Epithelial cell of esophagus (primary cell): ENCODE measurements around the gene OR6T1.

Experiments used
- DNase-seq: peaks from one replicate; pipeline ENCODE4 v3.0.0; 2010; ENCODE audit warnings: low read depth
- H3K4me3 ChIP-seq: 2 replicates; pipeline ENCODE4 v1.5.1; 2011; ENCODE audit warnings: mild to moderate bottlenecking, low read length, control low read depth
- CTCF ChIP-seq: IDR thresholded peaks from 2 replicates; pipeline ENCODE4 v1.5.1; 2011; ENCODE audit warnings: low read depth, mild to moderate bottlenecking, low read length, control low read depth, inconsistent platforms; ENCODE audit not compliant: insufficient read depth; ENCODE audit errors: missing control alignments

Gene OR6T1, protein sequence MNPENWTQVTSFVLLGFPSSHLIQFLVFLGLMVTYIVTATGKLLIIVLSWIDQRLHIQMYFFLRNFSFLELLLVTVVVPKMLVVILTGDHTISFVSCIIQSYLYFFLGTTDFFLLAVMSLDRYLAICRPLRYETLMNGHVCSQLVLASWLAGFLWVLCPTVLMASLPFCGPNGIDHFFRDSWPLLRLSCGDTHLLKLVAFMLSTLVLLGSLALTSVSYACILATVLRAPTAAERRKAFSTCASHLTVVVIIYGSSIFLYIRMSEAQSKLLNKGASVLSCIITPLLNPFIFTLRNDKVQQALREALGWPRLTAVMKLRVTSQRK

GRCh38 chr11:123943738-123944137 is at the start of gene OR6T1:
OR6T1 (minus strand) TSS chr11:123943838; CDS start chr11:123943838, 0 bp downstream.
- H3K4me3 ChIP-seq = no peak within 1 kb of the TSS
- TF ChIP-seq CTCF = no peak
- no peak for DNase-seq

GRCh38 chr11:123979311-123979710 is 35.7 kb upstream of the OR6T1 start:
- DNase-seq = no peak
- no peak overlapping the region for H3K4me3 ChIP-seq
- no peak for TF ChIP-seq CTCF

DNA sequence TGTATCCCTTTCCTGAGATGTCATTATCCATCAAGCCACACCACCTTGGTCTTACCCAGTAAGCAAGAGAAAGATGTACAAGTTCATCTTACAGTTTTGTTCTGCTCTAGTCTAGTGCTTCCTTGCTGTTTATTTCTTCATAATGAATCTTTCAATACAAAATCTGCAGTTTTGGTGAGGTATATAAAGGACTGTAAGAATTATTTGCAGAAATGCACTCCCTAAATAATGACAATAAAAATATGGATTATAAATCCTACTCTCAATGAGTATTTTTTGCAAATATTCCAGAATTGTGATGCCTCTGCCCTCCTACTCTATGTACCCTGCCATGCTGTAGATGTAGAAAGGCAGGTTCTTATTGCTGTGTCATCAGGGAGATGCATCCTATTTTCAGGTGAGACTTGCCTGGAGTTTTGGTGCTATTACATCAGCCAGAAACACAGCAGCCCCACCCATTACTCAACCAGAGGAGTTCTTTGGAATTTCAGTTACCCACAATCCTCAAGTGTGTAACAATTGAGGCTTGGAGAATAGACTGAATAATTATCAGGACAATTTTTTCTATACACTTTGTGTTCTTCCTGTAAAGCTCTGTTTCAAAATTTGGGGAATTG is 34.2 kb upstream of the OR6T1 start, which contains the start of gene OR10S1:
Gene OR10S1, minus strand, starts transcription at position 51 of the 617 bp plus-strand sequence. CDS start 117 bp downstream, outside the sequence.
- H3K4me3 ChIP-seq = no peak within 1 kb of the TSS
- TF ChIP-seq CTCF = no peak
- DNase-seq = peak; percentile 94

DNA sequence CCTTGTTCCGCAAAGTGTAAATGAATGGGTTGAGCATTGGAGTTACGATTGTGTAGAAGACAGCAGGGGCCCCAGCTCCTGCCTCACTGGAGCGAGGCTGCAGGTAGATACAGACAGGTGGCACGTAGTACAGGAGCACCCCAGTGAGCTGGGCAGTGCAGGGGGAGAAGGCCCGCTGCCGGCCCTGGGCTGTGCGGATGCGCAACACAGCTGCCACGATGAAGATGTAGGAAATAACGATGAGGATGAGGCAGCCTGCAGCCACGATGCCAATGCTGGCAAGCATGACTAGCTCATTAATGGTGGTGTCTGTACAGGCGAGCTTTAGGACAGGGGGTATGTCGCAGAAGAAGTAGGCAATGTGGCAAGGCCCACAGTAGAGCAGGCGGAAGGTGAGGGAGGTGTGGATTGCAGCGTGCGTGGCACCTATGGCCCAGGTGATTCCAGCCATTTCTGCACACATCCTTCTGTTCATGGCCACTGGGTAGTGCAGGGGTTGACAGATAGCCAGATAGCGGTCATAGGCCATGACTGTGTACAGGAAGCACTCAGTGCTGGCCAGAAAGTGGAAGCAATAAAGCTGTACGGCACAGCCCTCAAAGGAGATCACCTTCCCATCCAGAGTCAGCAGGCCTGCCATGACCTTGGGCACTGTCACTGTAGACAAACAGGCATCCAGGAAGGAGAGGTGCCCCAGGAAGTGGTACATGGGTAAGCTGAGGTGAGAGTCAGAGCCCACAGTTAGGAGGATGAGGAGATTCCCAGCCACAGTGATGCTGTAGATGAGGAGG is 33.3 kb upstream of the OR6T1 start:
- no peak overlapping the region for H3K4me3 ChIP-seq
- DNase-seq = no peak
- no peak for TF ChIP-seq CTCF

GRCh38 chr11:123973816-123974215 is 30.2 kb upstream of the OR6T1 start:
- peak; percentile 96 for DNase-seq
- no peak overlapping the region for H3K4me3 ChIP-seq
- no peak for TF ChIP-seq CTCF

DNA sequence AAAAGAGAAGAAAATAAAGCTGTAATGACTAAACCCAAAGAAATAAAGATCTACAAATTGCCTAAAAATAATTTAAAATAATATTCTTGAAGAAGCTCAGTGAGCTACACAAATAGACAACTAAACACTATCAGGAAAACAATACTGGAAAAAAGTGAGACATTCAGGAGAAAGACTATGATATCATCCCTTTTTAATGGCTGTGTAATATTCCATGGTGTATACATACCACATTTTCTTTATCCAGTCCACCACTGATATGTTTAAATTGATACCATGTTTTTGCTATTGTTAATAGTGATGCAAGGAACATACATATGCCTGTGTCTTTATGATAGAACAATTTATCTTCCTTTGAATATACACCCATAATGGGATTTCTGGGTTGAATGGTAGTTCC is 13.1 kb upstream of the OR6T1 start:
- H3K4me3 ChIP-seq = no peak overlapping the region
- TF ChIP-seq CTCF = no peak
- DNase-seq = no peak
